NOMO-1 treated with DMSO at 0.1 percent for 48 hours (cell line): Measurements from ENCODE around the gene ETHE1.
"Not testable (repeated sequence)": the region's sequence is repeated elsewhere in the genome, so short reads cannot be mapped to it uniquely, and the experiment has no call there.

ENCODE experiments used
- DNase-seq: peaks from one replicate; lab custom pipeline; 2025; ENCODE audit not compliant: unreplicated experiment; lab: John Stamatoyannopoulos, UW

Gene ETHE1

GRCh38 chr19:43552198-43552450 is 25.1 kb upstream of the ETHE1 start:
- DNase-seq, result no peak

DNA sequence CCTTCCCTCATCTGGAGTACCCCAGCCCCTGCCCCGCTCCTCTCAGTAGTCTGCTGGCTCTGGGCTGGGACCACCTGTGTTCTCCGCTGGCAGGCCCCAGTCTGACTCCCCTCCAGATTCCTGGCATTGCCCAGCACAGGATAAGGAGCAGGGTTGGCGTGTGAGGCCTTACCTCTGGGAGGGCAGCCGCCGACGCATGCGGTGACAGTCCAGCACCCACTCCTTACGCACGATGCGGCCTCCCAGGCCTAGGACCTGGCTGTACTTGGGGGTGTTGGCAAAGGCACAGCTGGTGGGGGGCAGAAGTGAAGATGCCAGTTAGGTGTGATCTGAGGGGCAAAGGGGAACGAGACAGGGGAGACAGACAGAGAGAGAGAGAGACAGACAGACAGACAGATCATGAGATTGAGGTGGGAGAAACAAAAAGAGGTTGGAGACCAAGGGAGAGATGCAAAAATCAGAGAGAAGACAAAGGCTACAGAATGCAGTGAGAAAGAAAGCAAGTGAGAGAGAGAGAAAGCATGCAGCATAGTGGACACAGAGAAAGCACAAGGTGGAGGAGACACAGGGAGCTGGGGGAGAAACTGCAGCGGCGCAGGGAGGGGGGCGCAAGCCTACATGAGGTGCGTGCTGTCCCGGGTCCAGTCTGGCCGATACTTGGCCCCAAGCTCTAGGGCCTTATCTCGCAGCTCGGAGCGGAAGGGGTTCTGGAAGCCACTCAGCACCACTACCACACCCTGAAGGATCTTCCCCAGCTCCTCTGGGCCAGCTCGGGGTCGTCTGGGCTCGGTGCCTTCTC is 24.6 kb upstream of the ETHE1 start:
- DNase-seq, result no peak

- no peak for DNase-seq
Observed at GRCh38 chr19:43548706-43549105, 21.7 kb upstream of the ETHE1 start.

DNA sequence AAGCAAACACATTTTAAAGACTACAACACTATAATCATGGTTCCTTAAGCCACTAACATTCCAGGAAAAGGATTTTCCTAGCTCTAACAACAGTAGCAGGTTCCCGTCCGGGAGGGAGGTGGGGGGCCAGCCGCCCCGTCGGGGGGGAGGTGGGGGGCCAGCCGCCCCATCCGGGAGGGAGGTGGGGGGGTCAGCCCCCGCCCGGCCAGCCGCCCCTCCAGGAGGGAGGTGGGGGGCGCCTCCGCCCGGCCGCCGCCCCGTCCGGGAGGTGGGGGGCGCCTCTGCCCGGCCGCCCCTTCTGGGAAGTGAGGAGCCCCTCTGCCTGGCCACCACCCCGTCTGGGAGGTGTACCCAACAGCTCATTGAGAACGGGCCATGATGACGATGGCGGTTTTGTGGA is 20.9 kb upstream of the ETHE1 start:
- not testable (repeated sequence) for DNase-seq

GRCh38 chr19:43546581-43546980 is 19.6 kb upstream of the ETHE1 start:
- DNase-seq, result no peak

GRCh38 chr19:43545981-43546380 is 19.0 kb upstream of the ETHE1 start:
- no peak for DNase-seq

GRCh38 chr19:43545276-43545675 is 18.3 kb upstream of the ETHE1 start:
- DNase-seq, result no peak

- no peak for DNase-seq
Observed at GRCh38 chr19:43544077-43544476, 17.1 kb upstream of the ETHE1 start.

- DNase-seq, result no peak
Observed at GRCh38 chr19:43541920-43542650, 15.1 kb upstream of the ETHE1 start.

GRCh38 chr19:43540381-43540780 is 13.4 kb upstream of the ETHE1 start:
- DNase-seq, result no peak

GRCh38 chr19:43538922-43539321 is 11.9 kb upstream of the ETHE1 start:
- no peak for DNase-seq

GRCh38 chr19:43534816-43535761 is 8.1 kb upstream of the ETHE1 start:
- DNase-seq, result no peak

DNA sequence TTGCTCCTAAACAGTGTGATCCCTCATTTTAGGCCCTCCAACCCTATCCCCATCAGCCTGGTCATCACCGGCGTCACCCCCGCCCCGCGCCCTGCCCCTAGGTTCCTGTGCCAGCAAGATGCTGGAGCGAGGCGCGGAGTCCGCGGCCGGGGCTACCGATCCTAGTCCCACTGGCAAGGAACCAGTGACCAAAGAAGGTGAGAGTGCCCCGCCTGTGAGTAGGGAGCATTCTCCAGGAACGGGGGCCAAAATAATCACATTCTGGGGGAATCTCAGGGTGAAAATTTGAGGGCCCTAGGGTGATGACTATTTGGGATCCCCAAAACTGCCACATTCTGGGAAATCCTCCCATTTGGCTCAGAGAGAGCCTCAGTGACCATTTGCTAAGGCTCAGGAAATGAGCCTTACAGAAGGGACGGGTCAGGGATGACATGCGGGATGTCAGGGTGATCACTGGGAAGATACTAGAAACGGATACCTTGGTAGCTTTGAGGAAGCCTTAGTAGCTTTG is 7.4 kb upstream of the ETHE1 start:
- DNase-seq, result no peak

GRCh38 chr19:43533546-43534304 is 6.7 kb upstream of the ETHE1 start:
- peak; percentile 98 for DNase-seq

DNA sequence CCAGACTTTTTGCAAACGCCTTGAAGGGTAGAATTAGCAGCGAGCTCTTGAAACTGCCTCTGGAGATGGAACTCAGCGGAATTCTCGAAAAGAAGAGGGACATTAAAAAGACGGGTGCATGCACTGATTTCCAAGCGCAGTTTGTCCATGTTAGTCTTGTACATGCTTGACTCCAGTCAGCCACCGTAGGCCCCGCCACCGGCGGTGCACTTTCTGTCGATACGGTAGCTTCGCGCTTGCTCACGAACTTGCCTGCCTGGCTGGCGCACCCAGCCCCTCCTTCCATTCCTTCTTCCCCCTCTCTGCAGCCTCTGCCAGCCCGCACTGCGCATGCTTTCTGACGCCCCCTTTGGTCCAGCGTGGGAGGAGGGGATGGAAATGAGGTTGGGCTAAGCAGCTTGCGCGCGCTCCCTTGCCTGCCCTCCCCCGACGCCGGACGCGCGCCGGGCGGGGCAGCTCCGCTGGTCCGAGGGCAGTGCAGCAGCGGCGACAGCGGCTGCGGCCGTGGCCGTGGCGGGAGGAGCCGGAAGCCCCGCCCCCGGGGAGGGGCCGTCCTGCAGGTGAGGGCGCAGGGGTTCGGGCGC is 6.1 kb upstream of the ETHE1 start, which contains the start of gene ZNF575:
TSS of gene ZNF575 (plus strand) at position 227 of the 584 bp plus-strand sequence. CDS start 1,235 bp downstream, outside the sequence.
- DNase-seq, result peak; percentile 87

DNA sequence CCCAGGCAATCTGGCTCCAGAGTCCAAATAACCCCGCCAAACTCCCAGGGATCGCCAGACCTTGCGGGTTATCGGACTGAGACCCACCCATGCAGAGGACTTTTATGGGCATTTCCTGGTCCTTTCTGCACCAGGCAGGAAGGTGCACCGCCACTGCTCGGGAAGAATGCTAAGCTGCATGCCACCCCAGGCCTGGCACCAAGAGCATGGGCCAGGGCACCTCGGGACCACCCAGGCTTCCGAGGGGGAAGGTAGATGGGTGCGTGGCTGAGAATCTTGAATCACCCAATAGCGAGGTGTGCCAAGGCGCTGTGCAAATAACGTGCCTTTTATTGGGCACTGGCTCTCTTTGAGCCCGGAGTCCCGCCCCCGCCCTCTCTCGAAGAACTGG is 5.6 kb upstream of the ETHE1 start:
- DNase-seq, result no peak

DNA sequence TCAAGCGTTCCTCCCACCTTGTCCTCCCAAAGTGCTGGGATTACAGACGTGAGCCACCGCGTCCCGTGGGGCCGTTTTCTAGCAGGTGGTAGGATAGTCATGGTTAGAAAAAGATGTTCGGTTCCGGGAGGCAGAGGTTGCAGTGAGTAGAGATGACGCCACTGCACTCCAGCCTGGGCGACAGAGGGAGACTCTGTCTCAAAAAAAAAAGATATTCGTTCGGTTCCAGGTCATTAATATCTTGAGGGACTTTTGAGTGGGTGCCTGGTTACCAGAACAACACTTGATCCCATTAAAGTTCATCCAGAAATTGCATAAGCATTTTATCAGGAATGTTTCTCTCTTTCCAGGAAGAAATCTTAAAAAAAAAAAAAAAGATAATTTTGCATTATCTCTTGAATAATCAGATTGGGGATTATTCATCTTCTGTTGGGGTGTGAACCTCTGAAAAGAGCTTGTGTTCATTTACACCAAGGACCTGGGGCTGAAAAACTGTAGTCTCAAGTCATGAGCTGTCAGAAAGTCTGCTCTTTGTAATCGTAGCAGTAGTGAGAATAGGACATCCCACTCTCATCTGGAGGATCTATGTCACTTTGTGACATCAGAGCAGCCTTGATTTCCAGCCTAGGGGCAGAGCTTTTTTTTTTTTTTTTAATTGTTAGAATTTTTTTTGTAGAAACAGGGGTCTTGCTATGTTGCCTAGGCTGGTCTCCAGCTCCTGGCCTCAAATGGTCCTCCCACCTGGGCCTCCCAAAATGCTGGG is 1.0 kb upstream of the ETHE1 start:
- no peak for DNase-seq

DNA sequence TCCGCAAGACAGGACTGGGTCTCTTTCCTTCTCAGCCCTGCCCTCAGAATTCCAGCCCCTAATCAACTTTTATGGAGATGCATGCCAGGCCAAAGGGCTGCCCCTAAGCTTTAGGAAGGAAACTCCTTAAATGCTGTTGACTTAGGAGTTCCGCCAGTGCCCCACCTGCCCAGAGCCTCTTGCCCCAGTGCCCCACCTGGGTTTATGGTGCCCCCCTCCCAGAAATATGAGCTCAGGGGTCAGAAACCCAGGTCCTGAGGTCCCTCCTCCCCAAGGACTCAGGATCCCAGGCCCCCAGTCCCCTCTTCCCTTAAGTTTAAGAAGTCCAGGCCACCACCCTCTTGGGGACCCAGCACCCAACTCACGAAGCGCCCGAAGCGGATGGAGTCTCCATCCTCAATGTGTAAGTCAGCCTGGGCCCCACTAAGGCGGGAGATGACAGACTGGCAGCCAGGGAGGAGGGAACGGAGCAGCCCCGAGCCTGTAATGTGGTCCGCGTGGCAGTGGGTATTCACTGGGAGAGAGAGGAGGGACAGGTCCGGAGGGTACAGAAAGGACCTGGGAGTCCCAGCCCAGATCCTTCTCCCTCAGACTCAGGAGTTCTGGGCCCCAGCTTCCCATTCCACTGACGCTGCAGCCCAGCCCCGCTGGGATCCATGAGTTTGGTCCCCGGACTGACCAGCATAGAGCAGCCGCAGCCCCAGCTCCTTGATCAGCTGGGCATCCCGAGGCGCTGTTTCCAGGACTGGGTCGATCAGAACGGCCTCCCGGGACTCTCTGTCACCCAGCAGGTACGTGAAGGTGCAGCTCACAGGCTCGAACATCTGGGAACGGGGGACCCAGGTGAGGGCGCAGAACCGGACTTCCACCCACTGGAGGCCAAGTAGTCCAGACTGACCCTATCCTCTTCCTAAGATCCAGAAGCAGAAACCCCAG is 897 bp downstream of the ETHE1 start:
- peak; percentile 10 for DNase-seq
